Activated B cell treated with CpG ODN at 0.5 μM for 24 hours (primary cell): Measurements from ENCODE around the gene BPI. TPM values are rescaled to one million over a fixed set of nuclear protein-coding genes. Genes with fewer than 3 reads are reported as not detected.
"Not testable (repeated sequence)": the region's sequence is repeated elsewhere in the genome, so short reads cannot be mapped to it uniquely, and the experiment has no call there.

Experiments
- ATAC-seq: fragments of 200-7000 bp; cut with Tn5 transposase; one replicate; pipeline ENCODE4 v1.10.0; 2021; ENCODE audit warnings: low read depth, mild to moderate bottlenecking, moderate library complexity
- CTCF ChIA-PET: fragments of 350-600 bp; sonication (Branson Sonifier 250); formaldehyde crosslinking; loops from one replicate; lab custom pipeline; 2021; ENCODE audit warnings: antibody characterized with exemption; lab: Charles Lee
- POLR2A ChIA-PET: fragments of 350-600 bp; sonication (Branson Sonifier 250); formaldehyde crosslinking; loops from one replicate; lab custom pipeline; 2021; ENCODE audit warnings: antibody characterized with exemption; lab: Charles Lee
- DNase-seq: peaks from one replicate; pipeline ENCODE4 v3.0.0; 2022
- H3K27ac Mint-ChIP-seq: one replicate; pipeline ENCODE4 v1.8.0; 2020; ENCODE audit warnings: mixed read lengths
- H3K27me3 Mint-ChIP-seq: one replicate; pipeline ENCODE4 v1.8.0; 2021; ENCODE audit warnings: mixed read lengths
- H3K36me3 Mint-ChIP-seq: one replicate; pipeline ENCODE4 v1.8.0; 2021; ENCODE audit warnings: low read depth, mixed read lengths
- H3K4me1 Mint-ChIP-seq: one replicate; pipeline ENCODE4 v1.8.0; 2021; ENCODE audit warnings: mixed read lengths
- H3K4me3 Mint-ChIP-seq: one replicate; pipeline ENCODE4 v1.8.0; 2020; ENCODE audit warnings: mild to moderate bottlenecking, mixed read lengths
- H3K9me3 Mint-ChIP-seq: one replicate; pipeline ENCODE4 v1.8.0; 2020; ENCODE audit warnings: mixed read lengths
- intact Hi-C: fragments of 100-400 bp; cut with micrococcal nuclease; formaldehyde crosslinking; loops from one replicate; pipeline ENCODE4 v1.15.1; 2024
- total RNA-seq: library from RNA; stranded (reverse); gene quantifications from 2 replicates; pipeline ENCODE4 v1.2.3, GENCODE V29; 2022
- TF ChIP-seq, protein P1 (sequence below): fragments of 200-600 bp; IDR thresholded peaks from one replicate; pipeline ENCODE4 v1.8.0; 2022; ENCODE audit warnings: antibody characterized with exemption, mild to moderate bottlenecking

BPI gene
- total RNA-seq, 1 donor from 2014 or later: not detected

DNA sequence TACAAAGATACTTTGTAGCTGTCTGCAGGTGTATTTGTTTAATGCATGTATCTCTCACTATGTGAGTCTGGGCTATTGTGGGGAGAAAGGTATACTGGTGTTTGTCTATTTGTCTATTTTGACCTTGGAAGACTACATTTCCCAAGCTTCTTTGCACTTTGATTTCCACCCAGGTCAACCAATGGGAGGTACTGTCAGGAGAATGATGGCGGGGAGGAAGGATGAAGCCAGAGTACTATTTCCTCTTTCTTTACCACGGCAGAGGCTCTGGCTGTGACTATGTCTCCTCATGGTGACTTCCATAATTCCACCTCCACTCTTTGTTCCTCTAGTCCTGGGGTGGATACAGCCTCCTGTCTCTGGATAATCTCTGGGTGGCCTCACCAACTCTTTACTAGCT is 65.4 kb downstream of the BPI start:
- Mint-ChIP-seq H3K36me3 (no peaks in the 10 kb centered on the region), H3K4me1 (peaks cover 5% of the 10 kb centered on the region), H3K27me3 (peaks cover 7% of the 10 kb centered on the region), H3K4me3 (no peak overlapping the region), H3K27ac (no peak overlapping the region), H3K9me3 (no peaks in the 10 kb centered on the region)
- TF ChIP-seq, protein P1, sequence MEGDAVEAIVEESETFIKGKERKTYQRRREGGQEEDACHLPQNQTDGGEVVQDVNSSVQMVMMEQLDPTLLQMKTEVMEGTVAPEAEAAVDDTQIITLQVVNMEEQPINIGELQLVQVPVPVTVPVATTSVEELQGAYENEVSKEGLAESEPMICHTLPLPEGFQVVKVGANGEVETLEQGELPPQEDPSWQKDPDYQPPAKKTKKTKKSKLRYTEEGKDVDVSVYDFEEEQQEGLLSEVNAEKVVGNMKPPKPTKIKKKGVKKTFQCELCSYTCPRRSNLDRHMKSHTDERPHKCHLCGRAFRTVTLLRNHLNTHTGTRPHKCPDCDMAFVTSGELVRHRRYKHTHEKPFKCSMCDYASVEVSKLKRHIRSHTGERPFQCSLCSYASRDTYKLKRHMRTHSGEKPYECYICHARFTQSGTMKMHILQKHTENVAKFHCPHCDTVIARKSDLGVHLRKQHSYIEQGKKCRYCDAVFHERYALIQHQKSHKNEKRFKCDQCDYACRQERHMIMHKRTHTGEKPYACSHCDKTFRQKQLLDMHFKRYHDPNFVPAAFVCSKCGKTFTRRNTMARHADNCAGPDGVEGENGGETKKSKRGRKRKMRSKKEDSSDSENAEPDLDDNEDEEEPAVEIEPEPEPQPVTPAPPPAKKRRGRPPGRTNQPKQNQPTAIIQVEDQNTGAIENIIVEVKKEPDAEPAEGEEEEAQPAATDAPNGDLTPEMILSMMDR: no peak
- DNase-seq (no peak), ATAC-seq (peak; percentile 50)
- intact Hi-C loops: no loop called here
- POLR2A ChIA-PET: no interaction called here
- CTCF ChIA-PET: no interaction called here

GRCh38 chr20:38372806-38373205 is 68.8 kb downstream of the BPI start:
- H3K4me1 Mint-ChIP-seq: peaks cover 5% of the 10 kb centered on the region
- no peak overlapping the region for H3K27ac Mint-ChIP-seq
- CTCF ChIA-PET: no interaction called here
- TF ChIP-seq, protein P1: no peak
- no peaks in the 10 kb centered on the region for H3K9me3 Mint-ChIP-seq
- H3K27me3 Mint-ChIP-seq: peaks cover 4% of the 10 kb centered on the region
- no peak overlapping the region for H3K4me3 Mint-ChIP-seq
- POLR2A ChIA-PET: no interaction called here
- H3K36me3 Mint-ChIP-seq: no peaks in the 10 kb centered on the region
- intact Hi-C loops: no loop called here
- no peak for ATAC-seq
- DNase-seq: no peak

DNA sequence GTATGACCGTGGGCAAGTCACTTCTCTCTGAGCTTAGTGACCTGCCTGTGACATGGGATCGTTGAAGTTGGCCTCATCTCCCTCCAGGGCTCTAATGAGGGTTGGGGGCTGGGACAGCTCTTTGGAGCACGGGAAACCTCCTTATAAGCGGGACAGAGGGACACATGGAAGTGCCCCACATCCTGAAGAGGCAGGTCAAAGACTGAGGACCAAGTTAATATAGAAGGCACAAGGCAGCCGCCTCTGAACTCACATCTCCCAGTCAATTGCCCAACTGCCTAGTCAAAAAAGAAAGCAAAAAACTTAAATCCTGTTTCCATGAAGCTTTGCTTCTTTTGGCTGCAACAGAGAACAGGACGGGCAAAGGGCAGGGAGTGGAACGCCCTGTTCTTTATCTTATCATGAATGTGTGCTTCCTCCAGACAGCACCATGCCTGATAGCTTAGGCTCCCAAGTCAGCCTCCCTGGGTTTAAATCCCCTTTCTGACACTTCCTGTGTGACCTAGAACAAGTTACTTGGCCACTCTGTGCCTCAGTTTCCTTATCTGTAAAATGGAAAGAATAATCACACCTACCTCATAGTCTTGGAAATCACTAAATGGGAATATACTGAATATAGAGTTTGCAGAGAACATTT is 69.4 kb downstream of the BPI start:
- no peak for DNase-seq
- TF ChIP-seq, protein P1: no peak
- intact Hi-C loops: no loop called here
- H3K4me3 Mint-ChIP-seq: no peak overlapping the region
- no peaks in the 10 kb centered on the region for H3K9me3 Mint-ChIP-seq
- no peak for ATAC-seq
- peaks cover 5% of the 10 kb centered on the region for H3K4me1 Mint-ChIP-seq
- no peaks in the 10 kb centered on the region for H3K36me3 Mint-ChIP-seq
- POLR2A ChIA-PET: no interaction called here
- H3K27me3 Mint-ChIP-seq: peaks cover 4% of the 10 kb centered on the region
- H3K27ac Mint-ChIP-seq: no peak overlapping the region
- CTCF ChIA-PET: no interaction called here

GRCh38 chr20:38373898-38374297 is 69.9 kb downstream of the BPI start:
- no peak for DNase-seq
- H3K9me3 Mint-ChIP-seq: no peaks in the 10 kb centered on the region
- no peak overlapping the region for H3K4me3 Mint-ChIP-seq
- no peak overlapping the region for H3K27ac Mint-ChIP-seq
- H3K36me3 Mint-ChIP-seq: no peaks in the 10 kb centered on the region
- no peak for ATAC-seq
- TF ChIP-seq, protein P1: no peak
- peaks cover 4% of the 10 kb centered on the region for H3K27me3 Mint-ChIP-seq
- POLR2A ChIA-PET: no interaction called here
- H3K4me1 Mint-ChIP-seq: peaks cover 5% of the 10 kb centered on the region
- CTCF ChIA-PET: no interaction called here
- intact Hi-C loops: no loop called here

GRCh38 chr20:38377039-38377685 is 73.2 kb downstream of the BPI start:
- TF ChIP-seq, protein P1: no peak
- no peaks in the 10 kb centered on the region for H3K4me1 Mint-ChIP-seq
- CTCF ChIA-PET: no interaction called here
- intact Hi-C loops: no loop called here
- ATAC-seq (no peak), DNase-seq (no peak)
- POLR2A ChIA-PET: no interaction called here
- peaks cover 3% of the 10 kb centered on the region for H3K27me3 Mint-ChIP-seq
- no peak overlapping the region for H3K4me3 Mint-ChIP-seq
- no peaks in the 10 kb centered on the region for H3K36me3 Mint-ChIP-seq
- H3K27ac Mint-ChIP-seq: no peak overlapping the region
- H3K9me3 Mint-ChIP-seq: no peaks in the 10 kb centered on the region

GRCh38 chr20:38377838-38378237 is 73.9 kb downstream of the BPI start:
- H3K9me3 Mint-ChIP-seq, ATAC-seq, POLR2A ChIA-PET, intact Hi-C loops, H3K4me1 Mint-ChIP-seq, H3K27ac Mint-ChIP-seq, DNase-seq, CTCF ChIA-PET, H3K36me3 Mint-ChIP-seq, H3K27me3 Mint-ChIP-seq, H3K4me3 Mint-ChIP-seq: not testable (repeated sequence)
